Astrocyte (in vitro differentiated cells and primary cell): Measurements from ENCODE around the gene ZBTB2. TPM values are rescaled to one million over a fixed set of nuclear protein-coding genes. Genes with fewer than 3 reads are reported as not detected.
"Not testable (repeated sequence)": the region's sequence is repeated elsewhere in the genome, so short reads cannot be mapped to it uniquely, and the experiment has no call there.

Experiments
- DNase-seq: peaks from one replicate; pipeline ENCODE4 v3.0.0-alpha.2; 2010; ENCODE audit warnings: low read depth
- FAIRE-seq: peaks from 2 replicates; lab custom pipeline; 2011; peaks lifted over from hg19 to GRCh38; lab: Jason Lieb, UNC
- H2AFZ ChIP-seq: 2 replicates; pipeline ENCODE4 v1.6.0; 2012; ENCODE audit warnings: low read depth, low read length, inconsistent platforms
- H3K27ac ChIP-seq: 2 replicates; pipeline ENCODE4 v1.5.1; 2011; ENCODE audit warnings: low read depth, low read length, inconsistent platforms
- H3K27me3 ChIP-seq: 2 replicates; pipeline ENCODE4 v1.6.0; 2011; ENCODE audit warnings: low read length, inconsistent platforms; ENCODE audit not compliant: insufficient read depth
- H3K36me3 ChIP-seq: 2 replicates; pipeline ENCODE4 v1.5.1; 2011; ENCODE audit warnings: low read length, inconsistent platforms; ENCODE audit not compliant: insufficient read depth
- H3K4me1 ChIP-seq: 2 replicates; pipeline ENCODE4 v1.5.1; 2011; ENCODE audit warnings: low read length, inconsistent platforms; ENCODE audit not compliant: insufficient read depth
- H3K4me2 ChIP-seq: 2 replicates; pipeline ENCODE4 v1.6.0; 2012; ENCODE audit warnings: low read length, inconsistent platforms
- H3K4me3 ChIP-seq: 2 replicates; pipeline ENCODE4 v1.5.1; 2011; ENCODE audit warnings: low read depth, mild to moderate bottlenecking, low read length, inconsistent platforms; ENCODE audit not compliant: insufficient read depth
- H3K79me2 ChIP-seq: 2 replicates; pipeline ENCODE4 v1.6.0; 2012; ENCODE audit warnings: mild to moderate bottlenecking, low read length, inconsistent platforms; ENCODE audit not compliant: insufficient read depth
- H3K9ac ChIP-seq: 2 replicates; pipeline ENCODE4 v1.6.0; 2012; ENCODE audit warnings: mild to moderate bottlenecking, low read length, inconsistent platforms
- H3K9me3 ChIP-seq: 2 replicates; pipeline ENCODE4 v1.5.1; 2012; ENCODE audit warnings: low read depth, mild to moderate bottlenecking, low read length, inconsistent platforms; ENCODE audit not compliant: insufficient read depth
- H4K20me1 ChIP-seq: 2 replicates; pipeline ENCODE4 v1.6.0; 2012; ENCODE audit warnings: low read length, inconsistent platforms; ENCODE audit not compliant: insufficient read depth
- H3K27ac Mint-ChIP-seq: one replicate; pipeline ENCODE4 v1.8.0; 2021; ENCODE audit warnings: mild to moderate bottlenecking, mixed read lengths; ENCODE audit not compliant: unreplicated experiment
- H3K27me3 Mint-ChIP-seq: one replicate; pipeline ENCODE4 v1.8.0; 2021; ENCODE audit warnings: low read depth, mixed read lengths; ENCODE audit not compliant: unreplicated experiment
- H3K36me3 Mint-ChIP-seq: one replicate; pipeline ENCODE4 v1.8.0; 2021; ENCODE audit warnings: low read depth, mixed read lengths; ENCODE audit not compliant: unreplicated experiment
- H3K4me1 Mint-ChIP-seq: one replicate; pipeline ENCODE4 v1.8.0; 2021; ENCODE audit warnings: low read depth, mixed read lengths; ENCODE audit not compliant: unreplicated experiment
- H3K4me3 Mint-ChIP-seq: one replicate; pipeline ENCODE4 v1.8.0; 2021; ENCODE audit warnings: mild to moderate bottlenecking, moderate library complexity, mixed read lengths; ENCODE audit not compliant: unreplicated experiment
- H3K9me3 Mint-ChIP-seq: one replicate; pipeline ENCODE4 v1.8.0; 2021; ENCODE audit warnings: mild to moderate bottlenecking, mixed read lengths; ENCODE audit not compliant: unreplicated experiment
- EZH2 ChIP-seq: IDR thresholded peaks from 2 replicates; pipeline ENCODE4 v1.6.1; 2012; ENCODE audit warnings: mild to moderate bottlenecking, low read length, inconsistent platforms; ENCODE audit not compliant: insufficient read depth
- total RNA-seq: library from RNA; stranded (reverse); gene quantifications from 2 replicates; pipeline ENCODE4 v1.2.1, GENCODE V29; 2021
- TF ChIP-seq, protein P1 (sequence below): IDR thresholded peaks from 2 replicates; pipeline ENCODE4 v1.5.1; 2011; ENCODE audit warnings: low read depth, mild to moderate bottlenecking, inconsistent platforms, low read length, moderate library complexity; ENCODE audit not compliant: insufficient read depth

ZBTB2 gene
- total RNA-seq, 1 donor from 2014 or later: 20.8 TPM

DNA sequence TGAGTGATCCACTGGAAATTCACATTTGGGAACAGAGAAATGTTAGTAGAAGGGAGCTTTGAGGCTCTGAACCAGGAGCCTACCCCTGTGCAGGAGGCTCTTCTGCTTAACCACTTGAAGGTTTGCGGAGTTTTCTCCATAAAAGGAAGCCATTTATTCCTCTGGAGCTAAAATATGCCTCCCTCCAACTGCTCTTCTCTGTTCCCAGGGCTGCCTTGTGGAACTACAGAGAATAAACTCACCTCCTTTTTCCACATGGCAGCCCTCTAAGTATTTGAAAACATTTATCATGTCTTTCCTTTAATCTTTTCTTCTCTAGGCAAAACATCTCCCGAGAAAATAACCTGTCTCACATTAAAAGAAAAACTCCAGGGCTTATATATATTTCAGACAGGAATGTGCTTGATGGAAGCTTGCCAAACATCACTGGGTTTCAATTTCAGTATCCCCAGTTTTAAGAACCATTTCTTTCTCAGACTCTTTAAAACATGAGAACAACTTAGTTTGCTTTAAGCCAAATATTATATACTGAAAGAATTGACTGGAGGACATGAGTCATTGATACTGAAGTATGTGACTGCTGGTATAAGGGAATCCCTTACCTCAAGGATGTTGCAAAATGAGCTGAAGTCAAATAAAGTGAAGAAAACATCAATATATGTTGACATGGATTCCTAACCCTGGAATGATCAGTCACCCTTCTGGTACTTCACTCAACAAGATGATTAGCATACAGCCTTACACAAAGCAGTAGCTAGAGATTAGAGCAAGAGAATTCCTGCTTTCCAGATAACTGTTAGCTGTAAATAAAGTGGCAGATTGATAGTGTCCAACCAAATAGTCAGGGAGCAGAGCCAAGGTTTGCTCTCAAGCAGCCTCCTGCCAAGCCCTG, 74.0 kb downstream of the ZBTB2 start:
- Histone ChIP-seq H3K4me2 (peak overlapping the region; percentile 49), H3K4me3 (no peak overlapping the region), H3K27me3 (no peaks in the 10 kb centered on the region), H3K9ac (peak overlapping the region; percentile 55), H3K79me2 (peaks cover 85% of the 10 kb centered on the region), H3K9me3 (no peaks in the 10 kb centered on the region), H3K36me3 (peaks cover 7% of the 10 kb centered on the region), H4K20me1 (peaks cover 16% of the 10 kb centered on the region), H2AFZ (no peak overlapping the region), H3K4me1 (peaks cover 15% of the 10 kb centered on the region), H3K27ac (peak overlapping the region; percentile 60)
- Mint-ChIP-seq H3K4me1 (peaks cover 9% of the 10 kb centered on the region), H3K27ac (peak overlapping the region; percentile 88), H3K27me3 (no peaks in the 10 kb centered on the region), H3K9me3 (no peaks in the 10 kb centered on the region), H3K4me3 (no peak overlapping the region), H3K36me3 (peaks cover 12% of the 10 kb centered on the region)
- FAIRE-seq: peak; percentile 47
- DNase-seq: peak; percentile 92
- no peak for TF ChIP-seq EZH2
- TF ChIP-seq, protein P1, sequence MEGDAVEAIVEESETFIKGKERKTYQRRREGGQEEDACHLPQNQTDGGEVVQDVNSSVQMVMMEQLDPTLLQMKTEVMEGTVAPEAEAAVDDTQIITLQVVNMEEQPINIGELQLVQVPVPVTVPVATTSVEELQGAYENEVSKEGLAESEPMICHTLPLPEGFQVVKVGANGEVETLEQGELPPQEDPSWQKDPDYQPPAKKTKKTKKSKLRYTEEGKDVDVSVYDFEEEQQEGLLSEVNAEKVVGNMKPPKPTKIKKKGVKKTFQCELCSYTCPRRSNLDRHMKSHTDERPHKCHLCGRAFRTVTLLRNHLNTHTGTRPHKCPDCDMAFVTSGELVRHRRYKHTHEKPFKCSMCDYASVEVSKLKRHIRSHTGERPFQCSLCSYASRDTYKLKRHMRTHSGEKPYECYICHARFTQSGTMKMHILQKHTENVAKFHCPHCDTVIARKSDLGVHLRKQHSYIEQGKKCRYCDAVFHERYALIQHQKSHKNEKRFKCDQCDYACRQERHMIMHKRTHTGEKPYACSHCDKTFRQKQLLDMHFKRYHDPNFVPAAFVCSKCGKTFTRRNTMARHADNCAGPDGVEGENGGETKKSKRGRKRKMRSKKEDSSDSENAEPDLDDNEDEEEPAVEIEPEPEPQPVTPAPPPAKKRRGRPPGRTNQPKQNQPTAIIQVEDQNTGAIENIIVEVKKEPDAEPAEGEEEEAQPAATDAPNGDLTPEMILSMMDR: no peak

DNA sequence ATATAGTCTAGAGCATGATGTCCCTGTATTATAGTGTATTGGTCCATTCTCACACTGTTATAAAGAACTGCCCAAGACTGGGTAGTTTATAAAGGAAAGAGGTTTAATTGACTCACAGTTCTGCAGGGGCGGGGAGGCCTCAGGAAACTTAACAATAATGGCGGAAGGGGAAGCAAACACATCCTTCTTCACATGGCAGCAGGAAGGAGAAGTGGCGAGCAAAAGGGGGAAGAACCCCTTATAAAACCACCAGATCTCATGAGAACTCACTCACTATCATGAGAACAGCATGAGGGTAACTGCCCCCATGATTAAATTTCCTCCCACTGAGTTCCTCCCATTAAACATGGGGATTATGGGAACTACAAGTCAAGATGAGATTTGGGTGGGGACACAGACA, 75.7 kb downstream of the ZBTB2 start:
- not testable (repeated sequence) for H3K27me3 Mint-ChIP-seq, DNase-seq, H3K27ac ChIP-seq, H3K4me3 Mint-ChIP-seq, H2AFZ ChIP-seq, H3K27me3 ChIP-seq, H3K9me3 Mint-ChIP-seq, H3K4me3 ChIP-seq, H3K4me1 Mint-ChIP-seq, H3K9ac ChIP-seq, H3K4me2 ChIP-seq, H3K9me3 ChIP-seq, FAIRE-seq, H3K27ac Mint-ChIP-seq
- H3K36me3 Mint-ChIP-seq: peaks cover 14% of the 10 kb centered on the region
- Histone ChIP-seq H3K79me2 (peaks cover 87% of the 10 kb centered on the region), H3K4me1 (peaks cover 15% of the 10 kb centered on the region), H4K20me1 (peaks cover 28% of the 10 kb centered on the region), H3K36me3 (peaks cover 15% of the 10 kb centered on the region)

Other genes with a start within 250 kb of the ZBTB2 start
- 76.1 and 115 TPM in 2 replicates for gene AKAP12, start 151.6 kb downstream of the ZBTB2 start, total RNA-seq
- gene RMND1, start 60.6 kb upstream of the ZBTB2 start, total RNA-seq: 22.7 and 25.9 TPM in 2 replicates
- gene CCDC170, start 102.5 kb upstream of the ZBTB2 start, total RNA-seq: 0.10 and 0.14 TPM in 2 replicates